Fibroblast of villous mesenchyme (primary cell): ENCODE data around the gene GPR135. TPM values are rescaled to one million over a fixed set of nuclear protein-coding genes. Genes with fewer than 3 reads are reported as not detected.

ENCODE experiments used
- DNase-seq: peaks from one replicate; pipeline ENCODE4 v3.0.0-alpha.2; 2010; ENCODE audit warnings: low read depth
- H3K4me3 ChIP-seq: 2 replicates; pipeline ENCODE4 v1.5.1; 2011; ENCODE audit warnings: low read depth, mild to moderate bottlenecking, low read length
- total RNA-seq: library from RNA; depleted of rRNA; stranded (reverse); fragments of >200 nt; gene quantifications from 2 replicates; pipeline ENCODE4 v1.2.3, GENCODE V29; 2012
- TF ChIP-seq, protein P1 (sequence below): IDR thresholded peaks from 2 replicates; pipeline ENCODE4 v1.5.1; 2012; ENCODE audit warnings: low read depth, mild to moderate bottlenecking, low read length; ENCODE audit not compliant: insufficient read depth

The GPR135 gene
- total RNA-seq, 1 donor: 6.5 TPM

- TF ChIP-seq, protein P1, sequence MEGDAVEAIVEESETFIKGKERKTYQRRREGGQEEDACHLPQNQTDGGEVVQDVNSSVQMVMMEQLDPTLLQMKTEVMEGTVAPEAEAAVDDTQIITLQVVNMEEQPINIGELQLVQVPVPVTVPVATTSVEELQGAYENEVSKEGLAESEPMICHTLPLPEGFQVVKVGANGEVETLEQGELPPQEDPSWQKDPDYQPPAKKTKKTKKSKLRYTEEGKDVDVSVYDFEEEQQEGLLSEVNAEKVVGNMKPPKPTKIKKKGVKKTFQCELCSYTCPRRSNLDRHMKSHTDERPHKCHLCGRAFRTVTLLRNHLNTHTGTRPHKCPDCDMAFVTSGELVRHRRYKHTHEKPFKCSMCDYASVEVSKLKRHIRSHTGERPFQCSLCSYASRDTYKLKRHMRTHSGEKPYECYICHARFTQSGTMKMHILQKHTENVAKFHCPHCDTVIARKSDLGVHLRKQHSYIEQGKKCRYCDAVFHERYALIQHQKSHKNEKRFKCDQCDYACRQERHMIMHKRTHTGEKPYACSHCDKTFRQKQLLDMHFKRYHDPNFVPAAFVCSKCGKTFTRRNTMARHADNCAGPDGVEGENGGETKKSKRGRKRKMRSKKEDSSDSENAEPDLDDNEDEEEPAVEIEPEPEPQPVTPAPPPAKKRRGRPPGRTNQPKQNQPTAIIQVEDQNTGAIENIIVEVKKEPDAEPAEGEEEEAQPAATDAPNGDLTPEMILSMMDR: no peak
- DNase-seq: peak; percentile 55
- no peak overlapping the region for H3K4me3 ChIP-seq
These were observed 37.3 kb downstream of the GPR135 start for GRCh38 chr14:59427653-59428580.

GRCh38 chr14:59425322-59425935 is 39.8 kb downstream of the GPR135 start:
- peak; percentile 39 for DNase-seq
- H3K4me3 ChIP-seq: no peak overlapping the region
- TF ChIP-seq, protein P1: peak; percentile 35

GRCh38 chr14:59424341-59425071 is 40.7 kb downstream of the GPR135 start:
- TF ChIP-seq, protein P1: no peak
- no peak for DNase-seq
- no peak overlapping the region for H3K4me3 ChIP-seq

DNA sequence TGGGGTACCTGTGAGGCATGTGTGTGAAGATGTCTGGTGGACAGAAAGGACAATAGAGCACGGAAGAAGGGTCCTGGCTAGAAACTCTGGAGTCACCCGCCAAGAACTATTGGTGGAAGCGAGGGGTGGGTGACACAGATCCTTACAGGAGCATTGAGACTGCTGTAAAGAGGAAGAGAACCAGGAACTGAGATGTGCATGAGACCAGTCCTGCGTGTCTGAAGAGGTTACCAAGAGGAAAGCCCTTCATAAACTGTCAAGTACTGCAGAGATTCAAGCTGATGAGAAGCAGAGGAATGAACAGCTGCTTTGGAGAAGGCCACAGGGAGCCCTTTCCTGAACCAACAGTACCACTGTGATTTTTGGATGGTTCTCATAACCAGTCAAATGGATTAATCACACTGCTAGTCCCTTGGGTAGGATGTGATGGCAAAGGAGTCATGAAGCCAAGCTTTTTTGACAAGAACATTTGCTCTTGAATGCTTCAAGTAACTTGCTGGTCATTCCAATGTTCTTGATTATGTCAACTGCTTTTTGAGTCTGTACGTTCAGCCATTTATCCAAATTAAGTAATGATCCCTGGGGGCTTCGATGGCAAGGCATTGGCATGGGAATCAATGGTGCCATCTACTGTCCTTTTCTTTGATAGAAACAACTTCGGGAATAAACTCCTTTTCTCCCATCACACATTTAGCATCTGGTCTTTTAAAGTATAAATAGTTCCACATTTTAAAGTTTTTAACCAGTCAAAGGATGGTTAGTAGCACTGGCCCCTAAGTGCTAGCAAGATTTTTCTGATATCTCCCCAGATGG is 42.9 kb downstream of the GPR135 start:
- H3K4me3 ChIP-seq: no peak overlapping the region
- no peak for DNase-seq
- TF ChIP-seq, protein P1: peak; percentile 29

DNA sequence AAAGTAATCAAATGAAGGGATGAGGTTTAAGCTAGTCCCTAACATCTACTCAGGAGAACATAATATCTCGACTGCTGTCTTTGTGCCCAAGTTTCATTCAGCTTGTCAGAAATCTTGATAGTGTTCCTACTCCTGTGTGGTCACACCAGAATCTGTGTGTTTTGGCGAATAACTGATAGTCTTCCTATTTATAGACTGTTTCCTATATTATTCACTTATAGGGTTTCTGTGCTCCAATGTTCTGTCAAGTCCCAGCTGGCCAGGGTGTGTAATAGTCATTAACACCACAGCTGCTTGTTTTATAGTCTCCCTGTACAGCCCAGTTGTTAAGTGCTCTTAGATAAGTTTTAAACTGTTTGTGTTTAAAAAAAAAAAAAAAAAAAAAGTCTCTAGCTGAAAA is 45.9 kb downstream of the GPR135 start:
- TF ChIP-seq, protein P1: no peak
- DNase-seq: peak; percentile 80
- H3K4me3 ChIP-seq: no peak overlapping the region

GRCh38 chr14:59417311-59417710 is 47.9 kb downstream of the GPR135 start:
- no peak for DNase-seq
- H3K4me3 ChIP-seq: no peak overlapping the region
- TF ChIP-seq, protein P1: no peak
